Umbilical cord (tissue), 2 donors: Measurements from ENCODE around the gene CPNE9. TPM values are rescaled to one million over a fixed set of nuclear protein-coding genes. Genes with fewer than 3 reads are reported as not detected.

Experiments
- DNase-seq: peaks from one replicate; pipeline ENCODE4 v3.0.0-alpha.2; 2015; ENCODE audit warnings: low spot score
- total RNA-seq: library from RNA; depleted of rRNA; stranded (reverse); fragments of >200 nt; gene quantifications from one replicate; pipeline ENCODE4 v1.2.3, GENCODE V29; 2014; ENCODE audit warnings: low replicate concordance; ENCODE audit not compliant: insufficient read depth

Gene CPNE9
- total RNA-seq, 1 donor from 2014 or later, result not detected

DNA sequence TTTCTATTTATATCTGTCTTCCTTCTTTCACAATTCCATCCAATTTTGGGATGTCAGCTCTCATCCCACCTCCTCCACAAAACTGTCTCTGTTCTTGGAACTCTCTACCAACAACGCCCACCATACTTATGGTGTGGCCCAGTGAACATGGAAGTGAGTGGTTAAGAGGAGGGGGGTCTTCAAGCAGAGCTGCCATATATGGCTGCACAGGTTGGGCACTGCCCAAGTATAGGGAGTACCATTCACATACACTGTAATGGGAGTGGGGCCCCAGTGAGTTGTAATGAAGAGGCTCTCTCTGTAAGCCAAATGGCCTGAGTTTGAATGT, 74.0 kb downstream of the CPNE9 start:
- no peak for DNase-seq

DNA sequence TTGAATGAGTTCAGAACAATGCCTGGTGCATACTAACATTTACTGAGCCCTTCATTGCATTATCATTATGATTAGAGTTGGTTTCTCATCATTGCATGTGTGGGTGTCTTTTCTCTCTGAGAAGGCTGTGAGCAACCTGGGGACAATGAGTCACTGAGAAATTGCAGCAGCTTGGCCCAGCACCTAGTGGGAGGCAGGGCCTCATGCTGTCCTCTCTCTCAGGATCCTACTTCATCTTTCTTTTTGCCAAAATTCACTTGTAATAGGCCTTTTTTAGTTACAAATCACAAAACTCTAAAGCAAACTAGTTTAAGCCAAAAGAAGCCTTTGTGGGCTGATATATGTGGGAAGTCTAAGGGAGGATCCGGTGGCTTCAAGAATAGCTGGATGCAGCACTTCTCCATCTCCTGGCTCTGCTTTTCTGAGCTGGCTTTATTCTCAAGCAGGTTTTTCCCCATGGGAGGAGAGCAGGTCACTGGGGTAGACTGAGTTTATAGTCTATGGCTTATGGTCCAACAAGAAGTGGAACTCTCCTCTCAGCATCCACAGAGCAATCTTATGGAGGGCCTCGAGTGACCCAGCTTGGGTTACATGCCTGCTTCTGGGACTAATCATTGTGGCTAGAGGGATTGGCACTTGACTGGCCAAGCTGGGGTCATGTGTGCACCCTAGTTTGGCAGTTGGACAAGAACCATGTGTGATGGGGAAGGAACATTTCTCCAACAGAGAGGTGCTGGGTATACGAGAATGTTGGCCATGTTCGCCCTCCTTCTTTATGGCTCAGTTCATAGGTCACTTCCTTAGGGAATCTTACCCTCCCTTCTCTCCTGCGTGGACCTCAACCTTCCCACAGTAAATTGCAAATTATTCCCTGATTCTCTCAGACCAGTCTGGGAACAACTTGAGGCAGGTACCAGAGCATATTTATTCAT, 74.8 kb downstream of the CPNE9 start:
- no peak for DNase-seq

DNA sequence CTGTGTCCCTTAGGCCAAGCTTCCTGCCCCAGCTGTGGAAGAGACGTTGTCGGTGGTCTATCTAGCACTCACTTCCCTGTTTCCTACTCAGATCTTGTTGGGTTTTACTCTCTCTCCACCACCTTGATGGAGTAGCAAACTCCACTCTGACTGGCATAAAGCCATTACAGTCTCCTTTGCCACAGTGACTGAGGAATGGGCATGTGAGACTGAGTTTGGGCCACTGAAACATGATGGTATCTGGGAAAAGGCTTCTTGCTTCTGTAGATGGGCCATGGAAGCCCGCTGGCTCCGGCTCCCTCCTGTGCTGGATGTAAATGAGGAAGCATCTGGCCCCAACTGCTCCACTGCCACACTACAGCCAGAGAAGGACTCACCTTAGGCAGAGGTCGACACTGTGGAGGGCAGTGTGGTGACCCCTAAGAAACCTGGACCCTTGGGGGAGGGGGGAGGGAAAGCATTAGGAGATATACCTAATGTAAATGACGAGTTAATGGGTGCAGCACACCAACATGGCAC, 75.5 kb downstream of the CPNE9 start:
- DNase-seq, result no peak

Other genes starting within 250 kb of the CPNE9 start
- 0.48 TPM for gene LHFPL4, start 150.0 kb upstream of the CPNE9 start, total RNA-seq
- gene MTMR14, start 54.3 kb upstream of the CPNE9 start, total RNA-seq, result 18.5 TPM
- gene BRPF1, start 27.9 kb downstream of the CPNE9 start, total RNA-seq, result 10.4 TPM
- gene OGG1, start 46.1 kb downstream of the CPNE9 start, total RNA-seq, result 17.8 TPM
- gene CAMK1, start 66.1 kb downstream of the CPNE9 start, total RNA-seq, result 16.4 TPM
- 43.3 TPM for gene TADA3, start 88.6 kb downstream of the CPNE9 start, total RNA-seq
- gene ARPC4, start 89.2 kb downstream of the CPNE9 start, total RNA-seq, result 154 TPM
- gene TTLL3, start 106.4 kb downstream of the CPNE9 start, total RNA-seq, result 10.4 TPM
- gene RPUSD3, start 140.2 kb downstream of the CPNE9 start, total RNA-seq, result 10.4 TPM
- gene CIDEC, start 176.4 kb downstream of the CPNE9 start, total RNA-seq, result 4.6 TPM
- gene JAGN1, start 186.8 kb downstream of the CPNE9 start, total RNA-seq, result 13.2 TPM
- gene IL17RE, start 199.0 kb downstream of the CPNE9 start, total RNA-seq, result 0.72 TPM
- gene IL17RC, start 213.3 kb downstream of the CPNE9 start, total RNA-seq, result 39.2 TPM
- 31.5 TPM for gene CRELD1, start 230.0 kb downstream of the CPNE9 start, total RNA-seq
- 0.24 TPM for gene PRRT3, start 248.6 kb downstream of the CPNE9 start, total RNA-seq